Common myeloid progenitor, CD34-positive (primary cell): ENCODE results near the gene BOD1L2.

Experiments used
- CTCF ChIA-PET: fragments of 350-600 bp; sonication (Branson Sonifier 250); formaldehyde crosslinking; loops from one replicate; lab custom pipeline; 2021; ENCODE audit warnings: antibody characterized with exemption; lab: Charles Lee
- POLR2A ChIA-PET: fragments of 350-600 bp; sonication (Branson Sonifier 250); formaldehyde crosslinking; loops from one replicate; lab custom pipeline; 2021; ENCODE audit warnings: antibody characterized with exemption; lab: Charles Lee
- DNase-seq, 3 donors: peaks; one replicate each; pipeline versions ENCODE4 v3.0.0 to v3.0.0-alpha.2; 2013
- H3K27ac ChIP-seq, 2 experiments: 1 replicate in 1 of 2; 2 replicates in 1 of 2; pipeline ENCODE4 v1.7.0; 2013; ENCODE audit warnings: inconsistent platforms in 2 of 2, low read length in 2 of 2, mild to moderate bottlenecking in 2 of 2, low read depth in 1 of 2, moderate library complexity in 1 of 2; ENCODE audit not compliant: severe bottlenecking in 2 of 2, insufficient read depth in 1 of 2, poor library complexity in 1 of 2
- H3K27me3 ChIP-seq, 5 experiments: replicated peaks in 2 of 5; 1 replicate in 3 of 5; 2 replicates in 2 of 5; pipeline versions ENCODE4 v1.6.1 to v1.7.0; 2013; ENCODE audit warnings: low read length in 4 of 5, mild to moderate bottlenecking in 2 of 5, moderate library complexity in 2 of 5, inconsistent platforms in 1 of 5; ENCODE audit not compliant: insufficient read depth in 5 of 5, control insufficient read depth in 4 of 5
- H3K36me3 ChIP-seq, 4 experiments: 1 replicate in 2 of 4; 2 replicates in 2 of 4; pipeline versions ENCODE4 v1.6.1 to v1.7.0; 2013; ENCODE audit warnings: low read length in 3 of 4, control low read depth in 1 of 4, mild to moderate bottlenecking in 1 of 4; ENCODE audit not compliant: control insufficient read depth in 4 of 4, insufficient read depth in 4 of 4
- H3K4me1 ChIP-seq, 4 experiments: 1 replicate in 3 of 4; 2 replicates in 1 of 4; pipeline versions ENCODE4 v1.6.1 to v1.7.1; 2013; ENCODE audit warnings: low read length in 3 of 4, mild to moderate bottlenecking in 3 of 4, control low read depth in 1 of 4, inconsistent platforms in 1 of 4, moderate library complexity in 1 of 4; ENCODE audit not compliant: control insufficient read depth in 4 of 4, insufficient read depth in 4 of 4; ENCODE audit errors: control extremely low read depth in 1 of 4
- H3K4me3 ChIP-seq, 7 experiments: 1 replicate in 4 of 7; 2 replicates in 3 of 7; pipeline versions ENCODE4 v1.5.1 to v1.7.0; 2013; ENCODE audit warnings: mild to moderate bottlenecking in 7 of 7, low read length in 6 of 7, moderate library complexity in 6 of 7, inconsistent platforms in 2 of 7, low read depth in 2 of 7, control low read depth in 1 of 7; ENCODE audit not compliant: insufficient read depth in 4 of 7, control insufficient read depth in 1 of 7; ENCODE audit errors: extremely low read depth in 1 of 7
- H3K9me3 ChIP-seq, 5 experiments: 1 replicate in 4 of 5; 2 replicates in 1 of 5; pipeline versions ENCODE4 v1.6.1 to v1.7.1; 2013; ENCODE audit warnings: low read length in 4 of 5, mild to moderate bottlenecking in 2 of 5, inconsistent platforms in 1 of 5, low read depth in 1 of 5, moderate library complexity in 1 of 5; ENCODE audit not compliant: control insufficient read depth in 4 of 5, insufficient read depth in 2 of 5; ENCODE audit errors: control extremely low read depth in 1 of 5
- WGBS: methylation state at CpG from one replicate; pipeline ENCODE4 v1.1.5; 2013; ENCODE audit not compliant: insufficient coverage; 5-methylcytosine and 5-hydroxymethylcytosine counted together

BOD1L2 gene

GRCh38 chr18:57150081-57150480, 3.2 kb downstream of the BOD1L2 start:
- WGBS = 50% methylated on average over 1 of the region's 7 CpGs
- Histone ChIP-seq H3K36me3 (no peaks in the 10 kb centered on the region), H3K27me3 (peaks cover 0 to 62% (median 24%) of the 10 kb centered on the region in 5 experiments), H3K9me3 (no peaks in the 10 kb centered on the region), H3K27ac (no peak overlapping the region), H3K4me1 (peaks cover 0 to 10% (median 1%) of the 10 kb centered on the region in 4 experiments), H3K4me3 (no peak overlapping the region)
- no peak for DNase-seq
- CTCF ChIA-PET = no interaction called here
- POLR2A ChIA-PET = no interaction called here

- no peak overlapping the region for H3K27ac ChIP-seq
- WGBS = 23% methylated on average over 7 of the region's 7 CpGs
- CTCF ChIA-PET = no interaction called here
- no peak for DNase-seq
- peaks cover 0 to 10% (median 1%) of the 10 kb centered on the region in 4 experiments for H3K4me1 ChIP-seq
- no peaks in the 10 kb centered on the region for H3K36me3 ChIP-seq
- POLR2A ChIA-PET = no interaction called here
- peaks cover 0 to 59% (median 24%) of the 10 kb centered on the region in 5 experiments for H3K27me3 ChIP-seq
- H3K4me3 ChIP-seq = no peak overlapping the region
- H3K9me3 ChIP-seq = no peaks in the 10 kb centered on the region
These were observed 3.9 kb downstream of the BOD1L2 start for GRCh38 chr18:57150828-57151227.

- CTCF ChIA-PET = no interaction called here
These were observed 7.4 kb downstream of the BOD1L2 start for GRCh38 chr18:57154191-57154830.

GRCh38 chr18:57164401-57164800, 17.5 kb downstream of the BOD1L2 start:
- H3K27ac ChIP-seq = no peak overlapping the region
- peaks cover 0 to 7% (median 0%) of the 10 kb centered on the region in 5 experiments for H3K9me3 ChIP-seq
- POLR2A ChIA-PET = no interaction called here
- H3K27me3 ChIP-seq = peaks cover 0 to 6% (median 0%) of the 10 kb centered on the region in 5 experiments
- no peaks in the 10 kb centered on the region for H3K4me1 ChIP-seq
- no peak for DNase-seq
- WGBS = 97% methylated on average over 4 of the region's 6 CpGs
- CTCF ChIA-PET = no interaction called here
- no peaks in the 10 kb centered on the region for H3K36me3 ChIP-seq
- no peak overlapping the region for H3K4me3 ChIP-seq

More at GRCh38 chr18:57154191-57154830, 7.4 kb downstream of the BOD1L2 start:
- no peak overlapping the region for H3K4me3 ChIP-seq
- POLR2A ChIA-PET = no interaction called here
- peaks cover 0 to 6% (median 2%) of the 10 kb centered on the region in 5 experiments for H3K9me3 ChIP-seq
- peaks cover 0 to 10% (median 1%) of the 10 kb centered on the region in 4 experiments for H3K4me1 ChIP-seq
- H3K36me3 ChIP-seq = no peaks in the 10 kb centered on the region
- H3K27me3 ChIP-seq = peaks cover 0 to 43% (median 16%) of the 10 kb centered on the region in 5 experiments
- WGBS = 87% methylated on average over 8 of the region's 13 CpGs
- DNase-seq = no peak
- H3K27ac ChIP-seq = no peak overlapping the region

- ChIA-PET CTCF (no interaction called here), POLR2A (interaction anchor here (0.5 kb wide), 1 partner anchor 18 kb away, joined by 3 read pairs; no protein-coding TSS in a partner anchor)
- no peak for DNase-seq
- no peaks in the 10 kb centered on the region for H3K4me1 ChIP-seq
- WGBS = no CpG with 5 or more reads among the region's 1 CpG
- no peaks in the 10 kb centered on the region for H3K36me3 ChIP-seq
- H3K27ac ChIP-seq = no peak overlapping the region
- peaks cover 0 to 2% (median 0%) of the 10 kb centered on the region in 5 experiments for H3K9me3 ChIP-seq
- H3K4me3 ChIP-seq = no peak overlapping the region
- H3K27me3 ChIP-seq = peaks cover 0 to 5% (median 0%) of the 10 kb centered on the region in 5 experiments
These were observed 20.9 kb downstream of the BOD1L2 start for GRCh38 chr18:57167617-57168308.

- Histone ChIP-seq H3K27ac (no peak overlapping the region), H3K36me3 (no peaks in the 10 kb centered on the region), H3K9me3 (peaks cover 0 to 3% (median 0%) of the 10 kb centered on the region in 5 experiments), H3K4me3 (no peak overlapping the region), H3K4me1 (no peaks in the 10 kb centered on the region), H3K27me3 (peaks cover 0 to 7% (median 0%) of the 10 kb centered on the region in 5 experiments)
- CTCF ChIA-PET = no interaction called here
- 100% methylated on average over 1 of the region's 1 CpG for WGBS
- POLR2A ChIA-PET = no interaction called here
- DNase-seq = no peak
These were observed 24.1 kb downstream of the BOD1L2 start for GRCh38 chr18:57171026-57171425.

- WGBS = 83% methylated on average over 1 of the region's 2 CpGs
- H3K4me1 ChIP-seq = no peaks in the 10 kb centered on the region
- peaks cover 0 to 3% (median 0%) of the 10 kb centered on the region in 5 experiments for H3K9me3 ChIP-seq
- no peaks in the 10 kb centered on the region for H3K36me3 ChIP-seq
- ChIA-PET POLR2A (no interaction called here), CTCF (no interaction called here)
- peaks cover 0 to 7% (median 0%) of the 10 kb centered on the region in 5 experiments for H3K27me3 ChIP-seq
- H3K4me3 ChIP-seq = no peak overlapping the region
- no peak for DNase-seq
- no peak overlapping the region for H3K27ac ChIP-seq
These were observed 28.6 kb downstream of the BOD1L2 start for GRCh38 chr18:57175532-57175931.
